CD4-positive, alpha-beta T cell treated with Interferon gamma for 1 hour (primary cell): ENCODE data around the gene OR2T5.
"Not testable (repeated sequence)": the region's sequence is repeated elsewhere in the genome, so short reads cannot be mapped to it uniquely, and the experiment has no call there.

Source experiments
- DNase-seq: peaks from one replicate; pipeline ENCODE4 v3.0.0-alpha.2; 2020

The OR2T5 gene, protein sequence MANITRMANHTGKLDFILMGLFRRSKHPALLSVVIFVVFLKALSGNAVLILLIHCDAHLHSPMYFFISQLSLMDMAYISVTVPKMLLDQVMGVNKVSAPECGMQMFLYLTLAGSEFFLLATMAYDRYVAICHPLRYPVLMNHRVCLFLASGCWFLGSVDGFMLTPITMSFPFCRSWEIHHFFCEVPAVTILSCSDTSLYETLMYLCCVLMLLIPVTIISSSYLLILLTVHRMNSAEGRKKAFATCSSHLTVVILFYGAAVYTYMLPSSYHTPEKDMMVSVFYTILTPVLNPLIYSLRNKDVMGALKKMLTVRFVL

DNA sequence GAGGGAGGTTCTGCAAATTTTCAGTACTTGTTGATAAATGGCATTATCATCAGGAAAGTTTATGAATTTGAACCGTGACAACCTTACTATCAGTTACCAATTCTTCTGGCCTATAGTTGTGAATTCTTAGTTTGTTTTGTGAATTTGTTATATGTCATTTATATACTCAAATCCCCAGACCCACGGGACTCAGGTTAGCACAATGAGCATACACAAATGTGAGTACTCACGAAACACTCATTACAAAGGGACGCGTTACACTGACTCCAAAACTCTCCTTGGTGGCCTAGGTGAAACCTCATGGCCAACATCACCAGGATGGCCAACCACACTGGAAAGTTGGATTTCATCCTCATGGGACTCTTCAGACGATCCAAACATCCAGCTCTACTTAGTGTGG is at the start of gene OR2T5:
Gene OR2T5 (plus strand): TSS at position 301 of the 400 bp plus-strand sequence. CDS start 0 bp downstream, at position 301.
- DNase-seq, result not testable (repeated sequence)

DNA sequence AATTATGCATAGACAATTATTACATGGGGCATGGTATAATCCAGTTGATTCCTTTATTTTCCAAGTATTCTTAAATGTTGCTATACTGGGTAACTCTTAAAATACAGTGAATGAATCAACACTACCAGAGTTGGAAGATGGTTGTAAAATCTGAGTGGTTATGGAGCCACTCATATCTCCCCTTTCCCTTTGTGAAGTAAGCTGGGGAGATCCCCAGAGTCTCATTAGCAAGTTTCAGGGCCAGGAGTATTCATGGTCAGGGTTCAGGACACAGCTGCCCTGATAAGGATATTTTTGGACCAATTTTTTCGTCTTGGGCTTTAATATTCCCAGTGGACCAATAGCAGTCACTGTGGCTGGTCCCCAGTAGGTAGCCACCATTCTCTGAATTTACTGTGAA is 49.7 kb upstream of the OR2T5 start:
- not testable (repeated sequence) for DNase-seq

DNA sequence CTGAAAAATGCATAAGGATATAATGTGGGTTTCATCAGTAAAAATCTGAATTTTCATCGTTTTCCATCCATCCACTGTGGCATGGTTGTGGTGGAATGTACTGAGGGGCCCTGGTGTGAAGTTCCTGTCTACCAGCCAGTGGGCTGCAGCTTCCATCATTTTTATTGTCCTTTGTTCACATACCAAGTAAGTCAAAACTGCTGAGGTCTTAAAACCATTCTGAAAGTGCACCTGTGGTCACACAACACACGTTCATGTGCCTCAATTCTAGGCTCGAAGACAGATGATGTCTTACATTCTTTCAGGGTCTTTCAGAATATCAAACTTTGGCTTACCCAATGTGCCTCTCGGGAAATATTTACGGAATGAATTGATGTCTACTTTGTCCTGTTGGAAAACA is 49.1 kb upstream of the OR2T5 start:
- not testable (repeated sequence) for DNase-seq

DNA sequence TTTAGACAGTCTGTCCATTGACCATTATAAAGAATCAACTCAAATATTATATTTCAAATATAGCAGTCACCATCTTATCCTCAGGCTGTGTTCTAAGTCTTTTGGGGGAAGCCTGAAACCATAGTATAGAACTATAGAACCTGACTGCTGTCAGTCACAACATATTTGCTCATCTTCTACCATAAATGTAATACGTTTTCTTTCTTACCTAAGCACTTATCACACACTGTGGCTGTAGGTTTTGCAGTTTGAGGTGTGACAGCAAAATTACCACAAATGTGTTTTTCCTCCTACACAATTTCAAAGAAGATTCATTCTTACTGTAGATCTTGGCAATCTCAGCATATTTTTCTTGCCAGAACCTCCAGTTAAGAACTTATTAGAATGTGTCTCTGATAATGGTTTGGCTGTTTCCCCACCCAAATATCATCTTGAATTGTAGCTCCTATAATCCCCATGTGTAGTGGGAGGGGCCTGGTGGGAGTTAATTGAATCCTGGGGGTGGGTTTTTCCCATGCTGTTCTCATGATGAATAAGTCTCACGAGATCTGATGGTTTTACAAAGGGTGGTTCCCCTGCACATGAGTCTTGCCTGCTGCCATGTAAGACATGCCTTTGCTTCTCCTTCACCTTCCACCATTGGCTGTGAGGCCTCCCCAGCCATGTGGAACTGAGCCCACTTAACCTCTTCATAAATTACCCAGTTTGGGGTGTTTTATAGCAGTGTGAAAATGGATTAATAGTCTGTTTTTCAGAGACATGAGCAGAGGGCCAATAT is 45.7 kb upstream of the OR2T5 start:
- DNase-seq, result not testable (repeated sequence)

DNA sequence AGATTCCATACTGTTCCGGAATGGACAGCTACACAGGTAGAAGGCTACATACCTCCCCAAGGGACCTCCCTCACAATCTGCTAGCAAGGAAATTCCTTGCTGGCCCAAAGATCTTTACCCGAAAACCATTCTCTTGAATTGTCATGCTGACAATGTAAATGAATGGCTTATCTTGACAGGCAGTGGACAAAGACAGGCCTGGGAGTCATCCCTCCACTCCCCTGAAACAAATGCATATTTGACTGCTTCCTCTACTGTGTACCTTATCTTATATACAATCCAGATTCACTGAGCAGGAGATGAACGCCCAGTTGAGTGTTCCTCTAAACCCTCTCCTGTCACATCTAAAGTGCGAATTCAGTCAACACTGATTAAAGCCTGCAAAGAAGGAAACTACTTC is 43.8 kb upstream of the OR2T5 start:
- not testable (repeated sequence) for DNase-seq

DNA sequence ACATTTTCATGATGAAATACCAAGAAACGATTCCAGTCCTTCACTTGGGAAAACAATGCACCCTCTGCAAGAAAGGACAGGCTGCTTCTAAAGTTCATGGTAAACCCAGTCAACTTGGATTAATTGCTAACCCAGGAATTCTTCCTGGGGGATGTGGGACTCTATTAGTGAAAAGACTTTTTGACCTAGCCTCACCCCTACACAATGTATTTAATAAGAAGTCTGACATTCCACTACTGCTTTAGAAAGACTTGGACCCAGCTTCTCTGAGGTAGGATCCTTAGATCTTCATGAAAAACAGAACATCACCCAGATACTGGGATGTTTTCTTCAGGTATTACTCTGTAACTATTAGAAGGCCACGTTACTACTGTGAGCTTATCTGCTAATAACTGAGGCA is 43.0 kb upstream of the OR2T5 start, which contains the start of gene OR2T2:
Gene OR2T2 (plus strand): TSS at position 239 of the 400 bp plus-strand sequence. CDS start 7,161 bp downstream, outside the sequence.
- not testable (repeated sequence) for DNase-seq

DNA sequence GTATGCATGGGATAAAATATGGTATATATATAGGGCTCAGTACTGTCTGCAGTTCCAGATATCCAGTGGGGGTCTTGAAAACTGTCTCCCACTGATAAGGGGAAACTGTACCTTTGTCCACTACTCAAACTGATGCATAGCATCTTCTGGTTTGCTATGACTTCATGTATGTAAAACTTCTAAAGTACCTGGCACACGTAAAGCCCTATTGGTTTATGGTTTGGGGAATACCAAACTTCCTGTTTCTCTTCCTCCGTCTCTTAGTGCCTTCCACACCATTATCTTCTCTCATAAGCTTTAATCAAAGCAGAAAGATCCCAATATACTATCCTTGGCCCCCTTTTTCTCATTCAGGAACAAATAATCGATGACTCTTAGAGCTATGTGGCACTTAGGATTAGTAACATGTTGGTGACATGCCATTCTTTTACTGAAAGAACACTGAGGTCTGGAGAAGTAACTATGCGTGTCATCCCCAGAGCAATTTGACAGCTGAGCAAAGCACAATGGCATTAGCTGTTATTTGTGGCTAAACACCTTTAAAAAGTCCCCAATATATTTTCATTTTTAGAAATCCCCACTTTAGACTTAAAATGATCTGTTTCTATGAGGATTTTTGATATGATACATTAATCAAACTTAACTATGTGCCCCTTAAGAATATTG is 39.8 kb upstream of the OR2T5 start:
- not testable (repeated sequence) for DNase-seq

DNA sequence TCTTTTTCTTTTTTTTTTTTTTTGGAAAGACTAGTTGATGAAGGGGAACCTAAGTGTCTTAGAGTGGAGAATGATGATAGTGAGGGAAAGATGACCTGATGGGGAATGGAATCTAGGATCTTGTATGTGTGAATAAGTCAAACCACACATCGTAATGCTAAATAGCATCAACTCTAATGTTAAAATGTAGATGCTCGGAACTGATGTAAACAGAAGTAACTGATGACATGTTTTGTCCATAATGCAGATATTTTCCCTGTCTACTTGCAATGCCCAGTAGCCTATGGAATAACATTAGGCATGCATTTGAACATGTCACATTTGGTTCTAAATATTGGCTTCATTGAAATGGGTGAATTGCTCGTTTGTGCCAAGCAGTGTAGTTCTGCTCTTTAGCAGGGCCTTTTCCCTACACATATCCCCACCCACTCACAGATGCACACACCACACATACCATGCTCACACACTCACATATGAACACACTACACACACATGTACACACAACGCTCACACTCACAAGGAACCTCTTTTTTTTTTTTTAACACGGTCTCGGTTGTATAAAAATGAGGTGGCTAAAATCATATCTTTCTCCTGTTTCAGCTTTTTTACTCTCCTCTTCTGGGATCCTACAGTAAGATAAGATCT is 38.4 kb upstream of the OR2T5 start:
- not testable (repeated sequence) for DNase-seq

DNA sequence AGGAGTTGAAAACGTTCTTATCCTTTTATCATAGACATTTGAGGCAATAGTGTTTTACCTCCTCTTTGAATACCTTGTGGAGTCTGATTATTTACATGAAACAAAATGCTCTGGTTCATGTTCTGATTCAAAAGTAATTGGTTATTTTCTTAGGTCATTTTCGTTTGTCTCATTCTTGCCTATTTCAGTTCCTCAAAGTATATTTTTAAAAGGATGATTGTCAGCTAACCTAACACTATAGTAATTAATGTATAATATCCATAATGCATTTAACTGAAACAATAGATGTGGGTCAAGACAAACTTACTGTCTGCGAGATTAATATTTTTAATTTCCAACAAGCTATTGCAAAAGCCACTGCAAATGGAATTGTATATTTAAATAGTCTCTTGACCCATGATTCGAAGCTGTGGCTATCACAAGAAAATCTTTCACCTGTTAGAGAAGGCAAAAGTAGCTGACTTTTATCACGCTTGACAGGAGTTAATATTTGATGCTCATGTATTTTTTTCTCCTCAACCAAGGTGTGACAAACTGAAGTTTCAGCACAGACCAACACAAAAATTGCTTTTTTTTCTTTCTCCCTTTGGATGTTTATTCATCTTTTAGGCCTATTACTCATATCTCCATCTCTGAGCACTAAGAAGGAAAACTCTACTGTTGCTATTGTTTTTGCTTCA is 37.8 kb upstream of the OR2T5 start:
- DNase-seq, result not testable (repeated sequence)

DNA sequence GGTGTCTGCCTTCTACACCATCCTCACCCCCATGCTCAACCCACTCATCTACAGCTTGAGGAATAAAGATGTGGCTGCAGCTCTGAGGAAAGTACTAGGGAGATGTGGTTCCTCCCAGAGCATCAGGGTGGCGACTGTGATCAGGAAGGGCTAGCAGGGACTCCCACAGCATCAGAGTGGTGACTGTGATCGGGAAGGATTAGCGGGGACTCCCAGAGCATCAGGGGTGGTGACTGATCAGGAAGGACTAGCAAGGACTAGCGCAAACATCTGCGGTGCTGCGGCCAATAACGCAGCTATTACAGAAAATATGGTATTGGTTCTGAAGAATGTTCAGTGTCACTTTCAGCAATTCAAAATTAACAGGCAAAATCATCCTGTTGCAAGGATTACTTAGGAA is 34.8 kb upstream of the OR2T5 start:
- DNase-seq, result not testable (repeated sequence)

DNA sequence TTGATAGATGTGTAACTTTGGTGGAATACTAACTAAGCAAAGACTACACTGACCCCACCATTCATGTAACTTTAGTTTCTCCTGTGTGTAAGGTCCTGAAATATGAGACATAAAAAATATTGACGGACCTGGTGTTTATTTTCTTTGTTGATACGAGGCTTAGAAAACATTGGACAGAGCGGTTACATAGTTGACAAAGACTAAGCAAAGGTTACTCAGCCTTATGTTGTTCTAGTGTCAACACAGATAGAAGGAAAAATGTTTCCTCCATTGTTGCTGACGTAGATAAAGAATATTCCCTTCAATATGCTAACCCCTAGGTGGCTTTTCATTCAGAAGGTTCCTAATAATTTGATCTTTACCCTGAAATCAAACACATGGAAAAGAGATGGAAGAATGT is 33.3 kb upstream of the OR2T5 start:
- not testable (repeated sequence) for DNase-seq

DNA sequence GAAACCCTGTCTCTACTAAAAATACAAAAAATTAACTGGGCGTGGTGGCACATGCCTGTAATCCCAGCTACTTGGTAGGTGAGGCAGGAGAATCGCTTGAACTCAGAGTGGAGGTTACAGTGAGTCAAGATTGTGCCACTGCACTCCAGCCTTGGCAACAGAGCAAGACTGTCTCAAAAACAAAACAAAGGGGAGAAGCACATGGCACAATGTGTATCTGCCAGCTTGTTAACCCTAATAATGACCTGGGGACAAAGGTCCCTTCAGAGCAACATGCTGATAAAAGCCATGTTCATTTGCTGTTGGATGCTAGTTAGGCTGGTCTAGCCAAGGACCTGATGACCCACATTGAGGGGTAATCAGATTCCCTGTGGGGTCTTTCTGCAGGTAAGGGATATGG is 31.8 kb upstream of the OR2T5 start:
- not testable (repeated sequence) for DNase-seq

DNA sequence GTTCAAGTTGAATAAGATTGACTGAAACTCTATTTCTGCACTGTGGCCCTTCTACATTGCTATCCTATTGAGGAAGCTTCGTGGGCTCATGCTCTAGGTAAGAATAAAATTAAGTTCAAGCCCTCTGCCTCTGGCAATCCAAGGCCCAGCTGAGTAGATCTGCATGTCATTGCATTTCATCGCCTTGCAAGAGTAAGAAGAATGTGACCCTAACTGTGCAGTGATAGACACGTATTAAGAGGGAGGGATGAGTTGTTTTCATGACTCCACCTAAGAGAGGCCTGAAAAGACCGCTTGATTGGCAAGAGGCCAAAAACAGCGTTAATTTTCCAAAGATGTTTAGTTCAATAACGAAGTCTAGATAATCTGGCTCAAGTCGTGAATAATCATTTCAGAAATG is 29.3 kb upstream of the OR2T5 start:
- not testable (repeated sequence) for DNase-seq

DNA sequence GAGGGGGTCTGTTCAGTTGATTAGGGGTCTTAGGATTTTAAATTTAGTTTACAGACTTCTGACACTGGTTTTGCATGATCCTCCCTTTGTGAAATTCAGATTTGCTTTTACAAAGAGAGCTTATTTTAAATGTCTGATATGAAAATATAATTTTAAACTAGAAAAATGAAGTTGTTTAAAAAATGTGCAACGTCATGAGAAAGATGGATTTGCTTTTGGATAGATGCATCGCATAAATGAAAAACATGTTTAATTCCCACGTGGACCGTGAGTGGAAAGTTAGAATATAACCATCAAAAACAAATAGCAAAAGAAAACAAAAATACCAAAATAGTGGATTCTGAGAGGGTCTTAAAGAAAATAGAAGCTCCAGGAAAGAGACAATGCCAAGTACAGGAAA is 17.2 kb upstream of the OR2T5 start:
- no peak for DNase-seq

DNA sequence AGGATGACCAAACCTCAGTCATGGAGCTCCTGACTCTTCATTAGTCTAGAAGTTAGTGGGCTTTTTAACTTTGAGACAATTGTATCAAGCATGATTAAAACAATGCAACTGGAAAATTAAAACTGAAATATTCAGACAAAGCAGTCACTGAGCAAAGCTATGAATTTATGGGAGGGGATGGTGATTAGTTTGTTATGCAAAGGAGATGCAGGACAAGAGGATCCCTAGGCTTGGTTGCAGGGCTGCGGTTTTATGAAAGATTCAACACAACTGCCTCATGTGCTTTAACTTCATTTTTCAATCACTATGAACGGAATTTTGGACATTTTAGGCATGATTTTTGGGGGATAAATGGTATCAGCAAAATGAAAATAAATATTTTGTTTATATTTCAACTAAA is 16.3 kb upstream of the OR2T5 start:
- not testable (repeated sequence) for DNase-seq

DNA sequence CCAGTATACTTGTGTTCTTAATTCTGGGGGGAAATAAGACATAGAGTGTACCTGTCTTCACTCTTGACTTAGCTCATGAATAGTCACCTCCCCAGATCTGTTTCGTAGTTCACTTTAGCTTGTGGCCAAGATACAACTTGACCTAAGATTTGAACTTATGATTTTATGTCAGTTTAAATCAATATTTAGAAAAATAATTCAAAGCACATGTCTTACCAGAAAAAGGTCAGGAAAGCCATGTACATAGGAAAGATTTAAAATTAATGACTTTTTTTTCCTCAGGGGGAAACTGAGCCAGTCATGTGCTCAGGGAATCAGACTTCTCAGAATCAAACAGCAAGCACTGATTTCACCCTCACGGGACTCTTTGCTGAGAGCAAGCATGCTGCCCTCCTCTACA is 15.3 kb upstream of the OR2T5 start, which contains the start of gene OR2T3:
Gene OR2T3 (plus strand): TSS at position 301 of the 400 bp plus-strand sequence. CDS start 0 bp downstream, at position 301.
- DNase-seq, result not testable (repeated sequence)

DNA sequence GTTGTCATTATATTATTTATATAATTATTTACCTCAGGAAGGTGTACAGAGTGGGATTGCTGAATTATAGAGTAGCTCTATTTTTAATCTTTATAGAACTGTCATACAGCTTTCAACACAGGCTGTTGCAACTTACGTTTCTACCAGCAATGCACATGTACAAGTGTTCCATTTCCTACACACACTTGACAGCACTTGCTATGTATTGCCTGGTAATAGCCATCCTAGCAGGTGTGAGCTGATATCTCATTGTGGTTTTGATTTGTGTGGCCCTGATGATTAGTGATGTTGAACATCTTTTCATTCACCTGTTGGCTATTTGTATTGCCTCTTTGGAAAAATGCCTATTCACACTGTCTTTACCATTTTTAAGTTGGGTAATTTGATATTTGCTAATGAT is 12.7 kb upstream of the OR2T5 start:
- not testable (repeated sequence) for DNase-seq

DNA sequence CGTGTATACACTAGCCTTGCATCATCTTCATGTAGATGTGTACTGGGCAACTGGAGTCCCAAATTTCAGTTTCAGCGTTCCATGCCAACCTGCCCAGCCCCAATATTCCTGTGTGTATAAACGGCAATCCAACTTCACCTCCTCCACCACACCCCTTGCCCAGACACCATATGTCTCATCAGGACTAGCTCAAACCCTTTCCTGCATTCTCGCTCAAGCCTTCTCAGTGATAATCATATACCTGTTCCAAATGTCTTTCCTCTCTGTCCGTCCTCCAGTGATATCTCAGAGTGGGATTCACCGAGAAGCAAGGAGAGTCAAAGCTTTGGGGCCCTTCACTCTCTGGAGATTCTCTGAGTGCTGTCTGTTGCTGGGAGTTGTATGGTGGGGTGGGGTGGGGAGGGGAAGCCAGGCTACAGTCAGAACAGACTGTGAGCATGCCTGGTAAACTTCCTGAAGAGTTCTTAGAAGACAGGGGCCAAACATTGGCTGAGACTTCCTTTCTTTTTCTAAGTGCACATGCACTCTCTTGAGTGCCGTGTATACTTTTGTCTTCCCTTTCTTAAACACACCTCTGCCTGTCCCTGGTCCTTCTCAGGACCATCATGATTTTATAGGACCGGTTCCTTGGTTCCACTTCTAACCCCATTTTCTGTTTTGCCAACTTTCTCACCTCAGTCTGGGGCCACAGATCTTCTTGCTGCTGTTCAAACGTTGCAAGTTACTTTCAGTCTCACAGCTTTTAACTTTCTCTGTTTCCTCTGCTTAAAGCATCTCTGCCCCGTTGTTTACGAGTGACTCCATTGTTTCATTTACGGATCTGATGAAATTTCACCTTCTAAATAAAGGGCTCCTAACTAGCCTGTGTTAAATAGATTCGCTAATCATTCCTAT is 6.5 kb upstream of the OR2T5 start:
- DNase-seq, result not testable (repeated sequence)

DNA sequence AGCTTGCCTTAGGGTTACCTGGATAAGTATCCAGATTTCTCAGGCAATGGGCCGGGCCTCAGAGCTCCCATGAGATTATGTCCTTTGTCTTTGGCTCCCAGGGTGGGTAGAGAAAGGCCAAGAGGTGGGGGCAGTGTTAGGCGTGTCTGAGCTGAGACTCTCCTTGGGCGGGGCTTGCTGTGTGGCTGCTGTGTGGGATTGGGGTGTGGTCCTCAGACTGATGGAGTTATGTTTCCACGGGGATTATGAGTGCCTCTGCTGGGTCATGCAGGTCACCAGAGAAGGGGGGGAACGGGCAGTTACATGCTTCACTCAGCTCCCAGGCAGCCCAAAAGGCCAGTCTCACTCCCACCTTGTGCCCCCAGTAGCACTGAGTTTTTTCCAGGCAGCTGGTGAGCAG is 8.3 kb downstream of the OR2T5 start:
- DNase-seq, result not testable (repeated sequence)

DNA sequence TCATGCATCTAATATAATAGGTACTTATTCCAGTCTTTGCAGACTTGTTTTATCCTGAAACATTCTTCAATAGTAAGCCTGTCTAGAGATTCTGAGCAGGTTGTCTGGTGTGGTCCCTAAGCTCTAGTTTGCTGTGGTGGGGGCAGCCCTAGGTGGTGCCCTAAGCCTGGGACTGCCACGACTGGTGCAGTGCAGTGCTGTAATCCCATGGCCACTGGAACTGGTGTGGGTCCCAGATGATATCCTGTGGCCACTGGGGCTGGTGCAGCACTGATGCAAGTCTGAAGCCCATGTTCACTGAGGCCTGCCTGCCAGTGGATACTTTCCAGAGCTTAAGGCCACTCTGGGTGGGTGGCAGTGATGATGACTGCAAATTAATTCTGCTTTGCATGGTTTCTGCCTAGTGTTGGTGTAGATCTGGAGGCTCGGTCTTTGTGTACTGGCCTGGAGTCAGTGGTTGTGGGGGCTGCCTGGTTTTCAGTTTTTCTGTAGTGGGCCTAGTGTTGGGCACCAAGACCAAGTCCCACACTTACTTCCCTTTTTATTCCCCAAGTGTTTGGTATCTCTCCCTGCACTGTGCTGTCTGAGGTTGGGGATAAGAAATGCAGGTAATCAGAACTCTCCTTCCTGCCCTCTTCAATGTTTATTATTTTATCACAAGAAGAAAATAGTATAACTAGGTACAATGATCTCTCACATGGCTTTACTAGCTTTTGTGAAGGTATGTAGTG is 12.1 kb downstream of the OR2T5 start:
- not testable (repeated sequence) for DNase-seq
